GM21423 (cell line): ENCODE data around the gene MMAB.

Experiments used
- ATAC-seq: cut with Tn5 transposase; IDR thresholded peaks from one replicate; pipeline ENCODE4 v1.9.1; 2021; ENCODE audit warnings: mild to moderate bottlenecking, moderate library complexity; ENCODE audit not compliant: unreplicated experiment

The MMAB gene

DNA sequence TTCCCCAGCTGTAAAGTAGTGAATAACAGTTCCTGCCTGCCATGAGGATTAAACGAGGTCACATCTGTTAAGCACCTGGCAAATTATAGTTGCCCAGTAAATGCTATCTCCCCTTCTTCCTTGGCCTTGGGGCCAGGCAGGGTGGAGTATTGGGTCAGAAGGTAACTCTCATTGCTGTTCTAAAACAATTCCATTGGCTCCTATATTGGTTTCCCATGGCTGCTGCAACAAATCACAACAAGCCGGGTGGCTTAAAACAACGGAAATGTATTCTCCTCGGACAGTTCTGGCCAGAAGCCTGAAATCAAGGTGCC is 31.9 kb downstream of the MMAB start:
- ATAC-seq: no peak

DNA sequence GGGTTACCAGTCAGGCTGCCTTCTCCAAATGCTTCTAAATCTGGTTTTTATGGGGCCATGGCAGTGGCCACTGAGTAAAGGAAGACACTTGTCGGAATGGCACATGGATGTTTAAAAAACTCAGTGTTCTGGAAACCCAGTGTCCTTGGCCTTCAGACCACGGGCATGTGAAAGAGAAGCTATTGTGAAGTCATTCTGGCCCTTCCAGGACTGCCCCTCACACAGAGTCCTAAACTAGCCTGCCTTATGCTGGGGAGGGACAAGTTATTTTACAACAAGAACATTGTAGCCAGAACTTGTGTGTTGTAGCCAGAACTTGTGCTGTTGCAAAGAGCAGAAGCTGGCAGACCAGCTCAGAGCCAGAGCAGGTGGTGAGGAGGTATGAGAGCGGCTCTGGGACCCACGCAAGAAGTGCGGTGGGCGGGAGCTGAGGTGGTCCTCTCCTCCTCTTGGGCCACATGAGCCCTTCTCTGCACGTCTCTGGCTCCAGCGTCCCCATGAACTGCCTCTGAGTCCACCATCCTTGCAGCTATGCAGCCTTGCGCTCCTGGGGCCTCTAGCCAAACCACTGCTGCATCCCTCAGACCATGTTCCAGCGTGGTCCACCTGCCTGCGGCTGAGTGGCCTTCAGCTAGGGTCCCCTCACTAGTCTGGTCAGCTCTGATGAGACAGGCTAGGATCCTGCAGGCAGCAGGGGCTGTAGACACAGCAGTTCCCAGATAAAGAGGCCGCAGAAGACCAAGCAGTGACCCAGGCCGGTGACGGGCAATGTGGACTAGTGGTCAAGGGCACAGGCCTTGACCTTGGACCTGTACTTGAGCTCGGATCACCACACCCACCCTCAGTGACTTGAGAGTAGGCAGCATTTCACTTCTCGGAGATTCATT is 32.5 kb downstream of the MMAB start:
- no peak for ATAC-seq

DNA sequence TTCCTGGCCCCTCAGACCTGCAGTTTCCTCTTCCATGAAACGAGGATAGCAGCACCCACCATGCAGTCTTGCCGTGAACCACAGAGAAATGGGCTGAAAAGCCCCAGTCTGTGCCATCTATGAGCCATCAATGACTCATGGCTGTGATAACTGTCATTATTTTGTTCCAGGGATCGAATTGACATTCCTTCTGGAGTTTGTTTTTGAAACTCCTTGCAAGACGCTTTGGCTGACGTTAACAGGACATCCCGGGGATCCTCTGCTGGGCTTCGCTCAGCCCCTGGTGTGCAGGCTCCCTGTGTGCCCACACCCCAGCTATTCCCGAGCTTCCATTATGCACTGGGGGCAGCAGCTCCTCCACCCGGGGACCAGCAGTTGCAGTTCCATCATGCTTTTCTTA is 33.8 kb downstream of the MMAB start:
- ATAC-seq: no peak

DNA sequence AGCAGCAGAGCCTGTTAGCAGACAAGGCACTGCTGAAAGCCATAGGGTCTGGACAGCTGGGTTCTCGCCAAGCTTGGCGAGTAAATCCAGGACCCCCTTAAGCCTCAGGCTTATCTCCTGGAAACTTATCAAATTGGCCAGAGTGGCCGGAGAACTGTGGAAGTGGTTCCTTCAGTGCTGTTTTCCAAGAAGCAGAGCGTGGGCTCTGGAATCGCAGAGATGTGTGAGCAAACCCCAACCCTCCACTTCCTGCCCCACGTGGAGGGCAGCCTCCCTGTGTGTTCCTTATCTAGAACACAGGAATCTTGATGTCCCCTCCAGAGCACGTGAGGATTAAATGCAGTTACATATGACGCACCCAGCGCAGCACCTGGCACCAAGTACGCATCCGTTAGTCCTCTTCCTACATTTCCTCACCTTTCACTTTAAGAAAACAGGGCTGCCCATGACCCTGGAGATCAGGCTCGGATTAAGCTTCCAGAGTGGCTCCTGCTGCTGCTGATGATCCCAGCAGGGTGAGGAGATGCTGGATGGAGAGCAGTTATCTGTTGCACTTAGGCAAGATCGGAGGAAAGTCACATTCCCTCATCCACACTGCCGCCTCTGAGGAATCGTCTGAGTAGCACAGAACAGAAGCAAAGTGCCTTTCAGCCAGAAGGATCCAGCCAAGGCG is 35.0 kb downstream of the MMAB start:
- no peak for ATAC-seq

DNA sequence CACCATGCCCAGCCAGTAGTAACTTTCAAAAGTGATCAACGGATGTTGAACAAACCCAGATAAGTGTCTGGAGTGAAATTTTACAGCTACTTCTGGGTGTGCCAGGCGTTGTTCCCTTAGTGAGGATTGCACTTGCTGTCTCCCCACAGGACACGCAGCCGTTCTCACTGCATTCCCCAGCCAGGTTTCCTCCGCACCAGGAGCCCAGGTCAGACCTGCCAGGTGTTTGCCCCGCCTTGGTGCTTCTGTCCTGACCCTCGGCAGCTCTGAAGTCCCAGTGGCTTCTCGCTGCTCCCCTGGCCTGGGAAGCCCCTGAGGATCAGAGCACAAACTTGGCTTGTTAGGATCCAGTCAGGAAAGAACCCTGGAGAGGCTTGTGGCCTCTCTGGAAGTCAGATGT is 36.2 kb downstream of the MMAB start:
- ATAC-seq: no peak

DNA sequence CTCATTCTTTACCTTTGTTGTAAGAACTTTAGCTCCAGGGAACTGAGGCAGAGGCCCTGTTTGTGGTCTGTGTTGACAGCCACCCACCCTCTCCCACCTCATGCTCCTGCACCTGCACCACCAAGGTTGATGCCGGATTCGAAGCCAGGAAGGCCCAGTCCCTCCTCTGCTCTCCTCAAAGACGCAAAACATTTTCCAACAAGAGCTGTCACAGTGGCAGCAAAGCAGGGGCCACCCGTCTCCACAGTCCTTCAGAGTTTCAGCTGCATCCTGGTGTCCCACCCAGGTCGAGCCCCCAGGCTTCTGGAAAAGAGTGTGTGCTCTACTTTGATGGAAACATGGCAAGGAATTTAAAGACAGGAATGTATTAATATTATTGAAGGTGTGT is 37.4 kb downstream of the MMAB start:
- ATAC-seq: no peak

DNA sequence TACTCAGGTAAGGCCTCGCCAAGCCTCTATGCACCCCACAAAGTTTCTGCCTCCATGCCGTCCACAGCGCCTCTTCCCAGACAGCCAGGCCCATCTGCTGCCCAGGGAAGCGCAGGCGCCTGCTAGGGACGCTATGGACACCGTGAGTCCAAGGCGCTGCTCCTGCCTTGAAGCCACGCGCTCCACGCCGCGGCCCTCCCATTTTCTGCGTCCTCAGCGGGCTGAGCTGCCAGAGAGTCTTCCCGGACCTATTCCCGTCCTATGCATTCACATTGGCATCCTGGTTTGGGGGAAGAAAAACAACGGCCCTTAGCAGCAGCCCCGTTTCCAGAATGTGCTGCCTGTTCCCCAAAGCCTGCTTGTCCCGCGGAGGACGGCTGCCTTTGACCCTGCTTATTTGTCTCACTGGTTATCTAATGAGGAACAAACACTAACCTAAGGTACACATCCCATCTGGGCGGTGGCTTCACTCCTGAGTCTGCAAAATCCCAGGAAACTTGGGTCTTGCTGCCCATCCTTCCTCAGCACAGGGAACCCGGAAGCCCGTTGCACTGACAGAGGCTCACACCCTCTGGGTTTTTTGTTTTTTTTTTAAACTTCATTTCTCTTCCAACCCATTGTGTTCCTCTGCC is 38.0 kb downstream of the MMAB start:
- no peak for ATAC-seq

DNA sequence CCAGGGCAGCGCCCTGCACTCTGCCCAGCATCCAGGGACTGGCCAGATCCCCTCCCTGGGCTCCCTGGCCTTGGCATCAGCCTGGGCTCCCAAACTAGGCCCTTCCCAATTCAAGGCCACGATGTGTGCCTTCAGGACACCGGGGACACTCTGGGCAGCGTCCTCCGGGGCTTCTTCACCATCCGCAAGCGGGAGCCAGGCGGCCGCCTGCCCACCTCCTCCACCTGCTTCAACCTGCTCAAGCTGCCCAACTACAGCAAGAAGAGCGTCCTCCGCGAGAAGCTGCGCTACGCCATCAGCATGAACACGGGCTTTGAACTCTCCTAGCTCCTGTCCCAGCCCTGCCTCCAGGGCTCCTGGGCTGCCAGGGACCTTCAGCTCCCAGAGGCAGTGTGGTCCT is 38.8 kb downstream of the MMAB start:
- ATAC-seq: no peak

DNA sequence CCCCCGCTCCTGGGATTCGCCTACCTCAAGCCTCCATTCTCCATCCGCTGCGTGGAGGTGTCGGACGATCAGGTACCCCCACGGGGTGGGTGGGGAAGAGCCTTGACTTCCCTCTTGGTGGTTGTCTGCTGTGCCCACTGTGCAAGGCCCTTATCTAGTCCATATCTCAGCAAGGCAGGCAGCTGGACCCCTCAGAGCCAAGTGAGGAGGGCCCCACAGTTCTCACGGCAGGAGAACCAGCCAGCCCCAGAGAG is 39.9 kb downstream of the MMAB start:
- no peak for ATAC-seq

DNA sequence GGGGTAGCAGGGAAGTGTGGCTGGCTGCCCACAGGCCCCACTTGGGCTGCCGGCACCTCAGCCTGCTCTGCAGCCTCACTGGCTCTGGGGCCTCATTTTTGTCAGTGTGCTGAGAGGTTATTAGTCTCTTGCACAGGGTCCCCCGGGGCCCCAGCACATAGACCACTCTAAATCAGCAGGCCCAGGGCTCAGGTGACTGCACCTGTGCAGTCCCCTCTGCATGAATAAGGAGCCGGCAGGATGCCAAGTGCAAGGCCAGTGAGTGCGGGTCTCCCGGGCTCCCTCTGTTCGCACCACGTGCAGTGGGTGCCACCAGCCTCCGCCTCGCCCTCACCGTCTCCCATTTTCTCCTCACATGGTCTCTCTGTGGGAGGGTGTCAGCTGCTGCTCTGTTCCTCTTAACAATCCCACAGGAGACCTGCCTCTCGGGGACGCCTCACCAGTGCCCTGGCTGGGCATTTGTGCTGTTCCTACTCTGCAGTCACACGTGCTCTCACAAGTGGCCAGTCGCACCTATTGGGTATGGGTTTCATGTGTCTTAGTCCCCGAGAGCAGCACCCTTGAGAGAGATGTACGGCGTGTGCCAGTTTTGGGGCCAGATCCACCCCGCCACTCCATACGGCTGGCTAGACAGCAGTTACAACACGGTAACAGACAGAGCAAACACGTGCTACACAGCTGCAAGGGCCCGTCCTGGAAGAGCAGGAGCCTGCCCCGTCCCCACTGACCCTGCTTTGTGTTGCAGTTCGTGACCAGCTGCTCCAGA is 40.4 kb downstream of the MMAB start:
- no peak for ATAC-seq

DNA sequence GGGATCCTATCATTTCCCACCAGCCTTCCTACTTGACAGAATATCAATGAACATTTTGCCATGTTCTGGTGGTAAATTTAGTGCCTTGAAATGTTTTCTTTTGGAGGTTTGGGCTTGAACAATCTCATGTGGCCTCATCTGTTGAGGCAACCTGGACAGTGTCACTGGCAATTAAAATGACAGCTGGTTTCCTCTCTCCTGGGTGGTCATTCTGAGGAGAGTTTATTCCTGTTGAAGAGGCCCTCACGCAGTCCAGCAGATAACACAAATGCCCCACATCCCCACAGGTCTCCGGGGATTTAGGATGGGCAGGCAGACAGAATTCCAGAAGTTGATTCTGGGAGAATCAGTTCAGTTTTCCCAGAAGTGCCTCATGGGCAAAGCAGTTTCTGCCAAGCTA is 41.9 kb downstream of the MMAB start:
- no peak for ATAC-seq

DNA sequence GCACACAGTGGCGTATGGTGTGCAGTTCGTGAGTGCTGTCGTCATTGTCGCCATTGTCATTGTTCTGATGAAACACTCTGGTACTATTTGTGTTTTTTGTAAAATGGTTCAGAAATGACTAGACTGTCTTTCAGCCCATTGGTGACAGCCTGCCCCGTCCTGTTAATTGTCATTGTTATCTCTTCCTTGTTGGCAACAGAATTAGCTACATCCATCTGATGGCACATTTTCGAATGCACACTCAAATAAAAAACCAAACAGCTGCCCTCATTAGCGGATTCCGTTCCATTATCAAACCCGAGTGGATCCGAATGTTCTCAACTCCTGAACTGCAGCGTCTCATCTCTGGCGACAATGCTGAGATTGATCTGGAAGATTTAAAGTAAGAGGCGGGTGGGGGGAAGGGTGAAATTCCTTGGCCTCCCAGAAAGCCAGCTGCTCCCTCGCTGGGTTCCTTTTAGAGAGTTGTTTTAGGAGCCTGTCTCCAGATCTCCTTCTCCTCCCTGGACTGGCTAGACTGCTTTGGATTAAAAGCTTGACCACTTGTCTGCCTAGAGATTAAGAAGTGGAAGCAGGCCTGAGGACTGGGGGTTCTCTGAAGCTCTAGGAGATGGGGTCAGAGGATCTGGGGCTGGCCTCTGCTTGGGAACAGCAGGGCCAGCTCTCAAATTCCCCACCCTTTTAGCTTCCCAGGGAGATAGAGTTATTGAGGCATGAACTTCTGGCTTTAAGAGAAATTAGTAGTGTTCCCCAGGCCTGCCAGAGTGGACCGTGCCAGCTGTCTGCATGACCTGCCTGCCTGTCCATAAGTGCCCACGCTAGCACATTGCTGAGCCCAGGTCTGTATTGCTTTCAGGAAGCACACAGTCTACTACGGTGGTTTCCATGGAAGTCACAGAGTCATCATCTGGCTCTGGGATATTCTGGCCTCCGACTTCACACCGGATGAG is 43.3 kb downstream of the MMAB start:
- no peak for ATAC-seq

DNA sequence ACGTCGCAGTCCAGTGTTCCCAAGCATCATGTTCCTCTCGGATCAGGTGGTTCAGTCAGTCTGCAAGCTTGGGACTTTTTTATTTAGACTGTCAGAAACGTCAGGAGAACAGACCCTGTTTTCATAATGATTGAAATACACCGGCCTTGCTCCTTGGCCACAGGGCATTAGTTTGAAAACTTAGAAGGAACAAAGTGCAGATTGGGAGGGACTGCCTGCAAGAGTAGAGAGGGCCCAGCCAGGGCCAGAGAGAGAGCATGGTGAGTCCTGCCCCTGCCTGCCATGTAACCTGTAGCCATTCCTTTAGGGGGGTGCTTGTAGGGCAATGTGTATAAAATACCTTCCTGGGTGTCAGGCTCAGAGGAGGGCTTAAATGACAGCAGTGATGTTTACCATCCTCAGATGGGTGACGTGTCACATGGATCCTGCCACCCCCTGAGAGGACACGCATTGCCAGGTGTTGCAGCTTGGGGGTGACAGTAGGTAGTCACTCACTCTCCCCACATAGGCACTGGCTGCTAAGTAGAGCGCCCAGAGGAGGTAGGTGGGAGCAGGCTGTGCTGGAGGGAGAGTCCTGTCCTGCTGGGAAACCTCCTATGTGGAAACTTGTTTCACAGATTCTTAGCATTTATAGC is 45.7 kb downstream of the MMAB start:
- ATAC-seq: no peak

DNA sequence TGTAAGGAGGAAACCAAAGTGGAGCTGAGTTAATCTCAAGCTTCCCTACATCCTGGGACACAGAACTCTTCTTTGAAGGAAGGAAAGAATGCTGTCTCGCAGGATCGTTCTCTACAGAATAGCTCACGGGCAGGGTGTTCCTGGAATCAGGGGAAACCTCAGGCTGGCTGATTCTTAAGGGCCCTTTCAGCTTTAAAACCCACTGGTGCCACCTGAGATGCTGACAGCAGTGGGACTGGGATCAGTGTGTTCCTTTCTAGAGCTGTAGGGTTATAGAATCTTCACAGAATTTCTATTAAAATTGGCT is 48.1 kb downstream of the MMAB start:
- ATAC-seq: no peak

DNA sequence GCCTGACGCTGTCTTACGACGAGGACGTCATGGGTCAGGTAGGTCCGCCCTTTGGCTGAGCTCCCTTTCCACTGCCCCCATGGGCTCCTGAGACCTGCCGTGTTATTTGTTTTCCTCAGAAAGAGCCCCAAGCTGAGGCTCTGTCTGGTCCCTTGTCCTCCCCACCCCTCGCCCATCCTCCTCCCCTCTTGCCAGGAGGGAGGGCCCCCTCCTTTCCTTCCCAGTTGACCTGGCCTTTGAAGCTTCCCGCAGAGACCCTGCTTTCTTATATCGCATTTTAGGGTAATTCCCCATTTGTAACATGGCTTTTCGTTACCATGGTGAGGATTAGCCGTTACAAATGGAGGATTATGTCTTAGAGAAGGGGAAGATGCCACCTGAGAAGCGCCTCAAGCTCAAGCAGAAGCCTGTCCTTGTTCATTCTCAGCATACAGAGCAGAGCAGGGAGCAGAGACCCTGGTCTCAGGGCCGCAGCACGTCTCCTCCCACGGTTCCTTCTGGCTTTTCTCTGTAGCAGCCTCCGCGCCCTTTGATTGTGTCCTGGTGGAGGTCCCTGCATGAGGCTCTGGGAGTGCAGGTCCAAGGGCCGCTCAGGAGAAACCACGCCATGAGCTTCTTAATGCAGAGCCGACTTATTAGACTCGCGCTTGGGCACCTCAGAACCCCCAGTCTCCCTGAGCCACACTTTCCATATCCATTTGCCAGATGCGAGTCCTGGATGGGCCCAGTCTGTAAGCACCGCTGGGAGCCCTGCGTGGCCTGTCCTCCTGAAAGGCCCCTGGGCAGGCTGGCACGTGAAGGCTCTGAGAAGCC is 48.6 kb downstream of the MMAB start:
- ATAC-seq: no peak

DNA sequence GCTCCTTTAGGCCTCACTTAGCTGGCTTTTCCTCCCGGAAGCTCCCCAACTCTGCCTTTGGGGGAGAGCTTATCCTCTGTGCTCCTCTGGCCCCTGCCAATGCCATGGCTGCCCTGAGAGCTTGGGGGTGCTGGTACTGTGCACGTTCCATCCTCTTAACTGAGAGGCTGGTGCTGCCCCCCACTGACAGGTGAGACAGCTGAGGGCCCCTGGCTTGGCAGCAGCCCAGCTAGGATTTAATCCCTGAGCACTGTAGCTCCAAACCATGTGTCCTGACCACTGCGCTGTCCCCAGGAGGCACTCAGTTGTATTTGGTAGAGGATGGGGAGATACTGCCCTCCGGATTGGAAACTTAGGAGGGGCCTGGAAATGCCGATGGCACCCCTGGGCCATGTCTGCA is 49.8 kb downstream of the MMAB start:
- no peak for ATAC-seq

DNA sequence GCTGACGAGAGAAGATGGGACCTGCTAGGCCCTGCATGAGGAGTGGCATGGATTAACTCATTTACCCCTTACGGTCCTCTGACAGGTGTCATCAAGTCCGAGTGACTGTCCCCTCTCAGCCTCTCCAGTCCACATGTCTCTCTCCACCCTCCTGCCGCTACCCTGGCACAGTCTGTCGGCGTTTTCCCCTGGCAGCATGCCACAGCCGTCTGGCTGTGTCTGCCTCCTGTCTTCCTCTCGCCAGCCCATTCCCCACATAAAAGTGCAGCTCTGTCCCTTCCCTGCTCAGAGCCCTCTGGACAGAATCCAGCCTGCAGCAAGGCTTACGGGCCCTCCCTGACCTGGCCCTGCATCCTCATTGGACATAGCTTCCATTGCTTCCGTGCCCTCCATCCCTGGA is 50.2 kb downstream of the MMAB start:
- ATAC-seq: no peak

DNA sequence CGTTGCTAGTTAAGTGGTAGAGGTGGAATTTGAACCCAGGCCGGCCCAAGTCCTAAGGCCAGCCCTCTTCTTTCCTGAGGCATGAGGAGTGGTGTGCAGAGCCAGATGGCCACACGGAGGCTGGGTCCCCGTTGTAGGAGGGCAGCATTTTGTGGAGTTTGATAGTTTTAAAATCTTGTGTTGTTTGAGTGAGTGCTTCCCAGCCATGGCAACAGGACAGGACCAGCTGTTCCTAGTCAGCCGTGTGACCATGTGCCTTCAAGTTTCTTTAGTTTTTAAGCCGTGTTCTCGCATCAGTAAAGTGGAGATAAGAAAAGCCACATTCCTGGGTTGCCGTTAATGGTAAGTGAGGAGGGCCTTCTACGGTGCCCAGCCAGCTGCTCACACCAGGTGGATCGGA is 51.5 kb downstream of the MMAB start:
- no peak for ATAC-seq

DNA sequence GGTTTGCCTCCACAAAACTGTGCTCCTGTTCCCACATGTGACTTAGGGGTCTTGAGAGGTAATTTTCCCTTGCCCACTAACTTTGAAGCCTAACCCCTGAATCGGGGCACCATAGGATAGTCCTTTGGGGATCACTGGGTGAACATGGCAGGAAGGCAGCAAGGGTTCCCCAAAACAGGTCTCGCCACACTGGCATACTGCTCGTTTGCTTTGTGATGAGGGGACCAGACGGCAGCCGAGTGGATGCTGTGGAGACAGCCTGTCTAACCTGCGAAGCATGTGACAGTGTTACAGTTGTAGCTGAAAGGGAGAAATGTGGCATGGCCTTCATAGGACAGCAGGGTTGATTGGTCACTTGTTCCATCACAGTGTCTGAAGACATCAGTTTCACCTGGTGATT is 53.5 kb downstream of the MMAB start:
- ATAC-seq: no peak
